Stimulated activated CD4-positive, alpha-beta T cell treated with anti-CD3 and anti-CD28 coated beads, Interleukin-4, amount 100 ng/mL, for 4 hours (primary cell): ENCODE data around the gene TBL1X.
"Not testable (repeated sequence)": the region's sequence is repeated elsewhere in the genome, so short reads cannot be mapped to it uniquely, and the experiment has no call there.

Experiments
- DNase-seq, 2 experiments: peaks; one replicate each; pipeline ENCODE4 v3.0.0-alpha.2; 2020

Gene TBL1X

DNA sequence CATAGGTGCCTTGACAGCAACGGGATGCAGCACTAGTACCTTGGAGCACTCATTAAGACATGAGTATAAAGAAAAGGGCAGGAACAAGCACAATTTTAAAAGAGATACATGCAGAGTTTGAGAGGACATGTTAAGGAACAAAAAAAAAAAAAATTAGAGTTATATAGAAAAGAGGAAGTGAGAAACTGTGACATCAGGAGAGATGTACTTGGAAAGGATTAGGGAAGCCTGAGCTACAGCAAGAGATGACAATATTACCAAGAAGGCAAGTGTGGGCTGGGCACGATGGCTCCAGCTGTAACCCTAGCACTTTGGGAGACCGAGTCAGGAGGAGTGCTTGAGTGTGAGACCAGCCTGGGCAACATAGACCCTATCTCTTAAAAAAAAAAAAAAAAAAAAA lies 263.4 kb downstream of the TBL1X start:
- no peak for DNase-seq

- DNase-seq: no peak
Measured at GRCh38 chrX:9729171-9729885, 264.5 kb downstream of the TBL1X start.

DNA sequence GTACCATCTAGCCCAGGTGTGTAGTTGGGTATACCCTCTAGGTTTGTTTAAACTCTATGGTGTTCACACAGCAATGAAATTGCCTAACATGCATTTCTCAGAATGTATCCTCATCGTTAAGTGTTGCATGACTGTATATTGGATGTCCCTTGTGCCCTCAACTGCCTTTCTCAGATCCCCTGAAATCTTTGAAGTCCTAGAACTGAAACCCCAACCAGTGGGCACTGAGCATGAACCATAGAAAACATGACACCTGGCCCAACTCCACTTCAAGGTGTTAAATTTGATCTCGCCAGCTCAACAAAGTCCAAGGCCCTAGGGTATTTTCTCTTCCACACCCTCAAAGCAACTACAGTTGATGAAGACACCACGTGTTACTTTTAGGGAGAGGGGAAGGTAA lies 265.2 kb downstream of the TBL1X start:
- DNase-seq: no peak

GRCh38 chrX:9730752-9731151 lies 265.9 kb downstream of the TBL1X start:
- no peak for DNase-seq

- DNase-seq: no peak
Measured at GRCh38 chrX:9737363-9737762, 272.5 kb downstream of the TBL1X start.

DNA sequence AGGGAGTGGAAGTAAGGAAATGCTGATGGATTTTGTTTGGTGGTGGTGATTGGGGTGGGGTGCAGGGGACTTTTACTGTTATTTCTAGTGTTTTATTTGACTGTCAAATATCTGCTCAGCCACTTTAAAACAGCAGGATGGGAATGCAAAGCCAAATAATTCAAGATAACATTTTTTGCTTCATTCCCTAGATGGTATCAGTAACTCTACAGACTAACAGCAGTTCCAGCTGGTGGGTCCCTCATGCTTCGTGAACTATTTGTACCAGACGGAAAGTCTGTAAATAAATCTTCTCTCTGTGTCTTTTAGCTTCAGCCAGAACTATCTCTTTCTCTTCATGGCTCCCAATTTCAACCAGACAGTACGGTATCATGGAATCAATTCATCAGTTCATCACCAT lies 273.3 kb downstream of the TBL1X start:
- no peak for DNase-seq

DNA sequence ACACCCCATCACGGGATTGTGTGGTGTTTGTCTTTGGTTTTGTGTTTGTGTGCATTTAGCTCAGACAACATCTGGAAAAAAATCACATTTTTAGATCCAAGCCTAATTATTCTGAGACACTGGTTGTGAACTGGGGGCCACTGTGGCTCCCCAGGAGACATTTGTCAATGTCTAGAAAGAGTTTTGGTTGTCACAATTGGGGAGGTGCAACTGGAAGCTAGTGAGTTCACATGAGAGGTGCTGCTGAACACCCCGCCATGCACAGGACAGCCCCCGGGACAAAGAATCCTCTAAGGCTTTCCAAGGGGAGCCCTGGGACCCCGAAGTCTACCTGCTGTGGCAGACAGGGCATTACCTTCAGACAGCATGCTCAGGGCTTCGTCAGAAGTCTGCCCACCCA lies 274.3 kb downstream of the TBL1X start:
- no peak for DNase-seq

GRCh38 chrX:9745417-9746115 lies 280.7 kb downstream of the TBL1X start:
- no peak for DNase-seq

GRCh38 chrX:9746148-9746888 lies 281.5 kb downstream of the TBL1X start:
- no peak for DNase-seq

- no peak for DNase-seq
Measured at GRCh38 chrX:9747644-9748043, 282.8 kb downstream of the TBL1X start.

DNA sequence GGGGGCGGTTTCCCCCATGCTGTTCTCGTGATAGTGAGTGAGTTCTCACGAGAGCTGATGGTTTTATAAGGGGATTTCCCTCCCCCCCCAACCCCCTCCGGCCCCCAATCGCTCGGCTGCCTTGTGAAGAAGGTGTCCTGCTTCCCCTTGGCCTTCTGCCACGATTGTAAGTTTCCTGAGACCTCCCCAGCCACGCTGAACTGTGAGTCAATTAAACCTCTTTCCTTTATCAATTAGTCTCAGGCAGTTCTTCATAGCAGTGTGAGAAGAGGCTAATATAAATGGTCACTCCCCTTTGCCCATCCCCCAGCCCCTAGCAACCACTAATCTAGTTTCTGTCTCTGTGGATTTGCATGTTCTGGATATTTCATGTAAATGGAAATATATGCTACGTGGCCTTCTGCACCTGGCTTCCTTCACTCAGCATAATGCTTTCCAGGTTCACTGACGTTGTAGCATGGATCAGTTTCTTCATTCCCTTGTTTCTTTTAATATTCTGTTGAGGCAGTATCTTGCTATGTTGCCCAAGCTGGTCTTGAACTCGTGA lies 284.4 kb downstream of the TBL1X start:
- no peak for DNase-seq

- no peak for DNase-seq
Measured at GRCh38 chrX:9757366-9757765, 292.5 kb downstream of the TBL1X start.

- DNase-seq: no peak
Measured at GRCh38 chrX:9758021-9758638, 293.3 kb downstream of the TBL1X start.

DNA sequence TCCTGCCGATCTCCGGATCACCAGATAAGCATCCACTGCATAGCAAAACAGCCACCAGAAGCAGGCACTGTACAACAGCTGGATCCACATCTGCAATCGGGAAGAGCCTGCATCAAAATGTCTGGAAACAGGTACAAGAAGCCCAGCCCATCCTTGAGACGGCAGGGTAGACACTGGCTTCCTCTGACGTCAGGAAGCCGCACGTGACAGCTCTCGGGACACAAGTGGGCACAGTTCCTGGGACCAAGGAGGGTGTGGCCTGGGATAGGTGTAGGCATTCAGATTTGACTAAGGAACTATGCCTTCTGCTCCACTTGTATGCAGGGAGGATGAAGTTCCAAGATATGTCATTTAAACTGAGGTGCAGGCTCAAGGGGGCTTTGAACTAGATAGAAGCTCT lies 294.5 kb downstream of the TBL1X start:
- no peak for DNase-seq

GRCh38 chrX:9765072-9765736 lies 300.3 kb downstream of the TBL1X start:
- DNase-seq: no peak

GRCh38 chrX:9765737-9766097 lies 300.9 kb downstream of the TBL1X start, which contains the start of gene GPR143:
Gene GPR143 (minus strand): TSS chrX:9765847. CDS start chrX:9765817, 30 bp downstream.
- DNase-seq: no peak

DNA sequence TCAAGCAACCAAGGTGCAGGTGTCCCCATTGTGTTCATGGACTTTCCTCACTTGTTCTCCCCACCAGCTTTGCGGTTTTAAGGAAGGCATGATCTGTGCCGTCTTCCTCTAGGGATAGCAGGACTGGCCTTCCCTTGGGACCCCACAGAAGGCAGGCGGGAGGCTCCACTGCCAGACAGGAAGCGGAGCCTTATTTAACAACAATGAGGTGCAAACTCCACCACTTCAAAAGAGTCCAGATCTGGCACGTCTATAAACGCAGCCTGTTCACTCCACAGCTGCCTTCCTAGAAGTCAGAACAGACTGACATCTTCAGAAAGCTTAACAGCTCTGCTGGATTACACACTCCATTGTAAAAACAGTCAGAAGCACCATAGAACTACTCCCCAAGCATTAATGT lies 302.5 kb downstream of the TBL1X start:
- DNase-seq: no peak

DNA sequence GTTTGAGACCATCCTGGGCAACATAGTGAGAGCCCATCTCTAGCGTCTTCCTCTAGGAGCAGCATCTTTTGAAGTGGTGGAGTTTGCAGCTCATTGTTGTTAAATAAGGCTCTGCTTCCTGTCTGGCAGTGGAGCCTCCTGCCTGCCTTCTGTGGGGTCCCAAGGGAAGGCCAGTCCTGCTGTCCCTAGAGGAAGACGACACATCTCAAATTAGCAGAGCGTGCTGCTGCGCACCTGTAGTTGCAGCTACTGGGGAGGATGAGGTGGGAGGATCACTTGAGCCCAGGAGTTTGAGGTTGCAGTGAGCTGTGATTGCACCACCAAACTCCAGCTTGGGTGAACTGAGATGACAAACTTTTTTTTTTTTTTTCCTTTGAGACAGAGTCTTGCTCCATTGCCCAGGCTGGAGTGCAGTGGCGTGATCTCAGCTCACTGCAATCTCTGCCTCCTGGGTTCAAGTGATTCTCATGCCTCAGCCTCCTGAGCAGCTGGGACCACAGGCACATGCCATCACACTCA lies 303.5 kb downstream of the TBL1X start:
- not testable (repeated sequence) for DNase-seq

GRCh38 chrX:9770319-9770718 lies 305.5 kb downstream of the TBL1X start:
- DNase-seq: no peak

- no peak for DNase-seq
Measured at GRCh38 chrX:9772943-9773342, 308.1 kb downstream of the TBL1X start.

- DNase-seq: no peak
Measured at GRCh38 chrX:9775930-9776329, 311.1 kb downstream of the TBL1X start.

DNA sequence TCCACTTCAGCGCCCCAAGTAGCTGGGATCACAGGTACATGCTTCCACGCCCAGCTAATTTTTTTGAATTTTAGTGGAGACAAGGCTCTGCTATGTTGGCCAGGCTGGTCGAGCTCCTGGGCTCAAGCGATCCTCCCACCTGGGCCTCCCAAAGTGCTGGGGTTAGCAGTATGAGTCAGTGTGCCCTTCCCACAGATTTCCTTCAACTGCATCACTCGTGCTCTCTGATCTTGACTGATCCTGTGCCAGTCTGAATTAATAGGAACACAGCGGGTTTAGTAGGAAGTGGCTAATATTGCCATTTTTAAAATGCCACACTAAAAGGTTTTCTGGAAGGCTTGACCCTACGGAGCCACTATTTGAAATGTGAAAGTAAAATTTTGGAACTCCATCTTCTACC lies 317.1 kb downstream of the TBL1X start:
- no peak for DNase-seq
